Trophoblast cell (in vitro differentiated cells and primary cell): ENCODE measurements around the gene EEF1A2.

Source experiments
- DNase-seq, 2 donors: peaks; one replicate each; pipeline ENCODE4 v3.0.0-alpha.2; 2016
- H2AFZ ChIP-seq: 2 replicates; pipeline ENCODE4 v1.6.1; 2013; ENCODE audit warnings: low read length, moderate library complexity, mild to moderate bottlenecking; ENCODE audit not compliant: insufficient read depth, poor library complexity
- H2AK5ac ChIP-seq: 2 replicates; pipeline ENCODE4 v1.6.1; 2013; ENCODE audit warnings: mild to moderate bottlenecking, low read length
- H2BK120ac ChIP-seq: 2 replicates; pipeline ENCODE4 v1.6.1; 2013; ENCODE audit warnings: low read length, mild to moderate bottlenecking, moderate library complexity; ENCODE audit not compliant: insufficient read depth, poor library complexity
- H2BK12ac ChIP-seq: 2 replicates; pipeline ENCODE4 v1.6.1; 2013; ENCODE audit warnings: mild to moderate bottlenecking, low read length, moderate library complexity
- H2BK5ac ChIP-seq: 2 replicates; pipeline ENCODE4 v1.6.1; 2013; ENCODE audit warnings: low read length, low read depth, moderate library complexity, mild to moderate bottlenecking; ENCODE audit not compliant: poor library complexity
- H3K14ac ChIP-seq: 2 replicates; pipeline ENCODE4 v1.6.1; 2013; ENCODE audit warnings: mild to moderate bottlenecking, low read length
- H3K18ac ChIP-seq: 2 replicates; pipeline ENCODE4 v1.6.1; 2013; ENCODE audit warnings: mild to moderate bottlenecking, low read length
- H3K23ac ChIP-seq: 2 replicates; pipeline ENCODE4 v1.6.1; 2013; ENCODE audit warnings: low read length
- H3K27ac ChIP-seq: 2 replicates; pipeline ENCODE4 v1.5.1; 2013; ENCODE audit warnings: low read depth, mild to moderate bottlenecking, inconsistent platforms, low read length, moderate library complexity
- H3K27me3 ChIP-seq: 2 replicates; pipeline ENCODE4 v1.6.1; 2013; ENCODE audit warnings: inconsistent platforms, mild to moderate bottlenecking, low read length, moderate library complexity; ENCODE audit not compliant: insufficient read depth
- H3K36me3 ChIP-seq, 2 experiments: 1 replicate in 1 of 2; 2 replicates in 1 of 2; pipeline ENCODE4 v1.6.1; 2013; ENCODE audit warnings: low read length in 2 of 2, mild to moderate bottlenecking in 2 of 2, moderate library complexity in 1 of 2; ENCODE audit not compliant: insufficient read depth in 2 of 2, control insufficient read depth in 1 of 2
- H3K4ac ChIP-seq: 2 replicates; pipeline ENCODE4 v1.6.1; 2013; ENCODE audit warnings: low read depth, mild to moderate bottlenecking, low read length, moderate library complexity
- H3K4me1 ChIP-seq, 2 experiments: 1 replicate in 1 of 2; 2 replicates in 1 of 2; pipeline ENCODE4 v1.6.1; 2013; ENCODE audit warnings: low read length in 2 of 2, mild to moderate bottlenecking in 2 of 2, moderate library complexity in 1 of 2; ENCODE audit not compliant: insufficient read depth in 2 of 2, control insufficient read depth in 1 of 2
- H3K4me2 ChIP-seq: 2 replicates; pipeline ENCODE4 v1.6.1; 2013; ENCODE audit warnings: inconsistent platforms, mild to moderate bottlenecking, low read length, moderate library complexity
- H3K4me3 ChIP-seq: 2 replicates; pipeline ENCODE4 v1.5.1; 2013; ENCODE audit warnings: mild to moderate bottlenecking, low read depth, low read length, inconsistent platforms
- H3K79me1 ChIP-seq: one replicate; pipeline ENCODE4 v1.6.1; 2013; ENCODE audit warnings: low read length
- H3K79me2 ChIP-seq: 2 replicates; pipeline ENCODE4 v1.6.1; 2013; ENCODE audit warnings: low read length, mild to moderate bottlenecking; ENCODE audit not compliant: control insufficient read depth, insufficient read depth, poor library complexity
- H3K9ac ChIP-seq: 2 replicates; pipeline ENCODE4 v1.6.1; 2013; ENCODE audit warnings: mild to moderate bottlenecking, low read length
- H3K9me3 ChIP-seq: 2 replicates; pipeline ENCODE4 v1.6.1; 2013; ENCODE audit warnings: low read depth, mild to moderate bottlenecking, control low read depth, inconsistent platforms, low read length; ENCODE audit not compliant: insufficient read depth
- H4K12ac ChIP-seq: 2 replicates; pipeline ENCODE4 v1.6.1; 2013; ENCODE audit warnings: low read depth, mild to moderate bottlenecking, low read length, moderate library complexity
- H4K8ac ChIP-seq: 2 replicates; pipeline ENCODE4 v1.6.1; 2013; ENCODE audit warnings: low read depth, mild to moderate bottlenecking, low read length, moderate library complexity
- H4K91ac ChIP-seq: one replicate; pipeline ENCODE4 v1.6.1; 2013; ENCODE audit warnings: low read depth, mild to moderate bottlenecking, low read length, moderate library complexity
- WGBS: extraction: QIAGEN DNeasy Blood & Tissue Kit; methylation state at CpG from one replicate; pipeline ENCODE4 v1.1.7; 2013; ENCODE audit warnings: missing lambda C conversion rate; ENCODE audit not compliant: insufficient read length, insufficient coverage; ENCODE audit errors: extremely low coverage; 5-methylcytosine and 5-hydroxymethylcytosine counted together

The EEF1A2 gene

DNA sequence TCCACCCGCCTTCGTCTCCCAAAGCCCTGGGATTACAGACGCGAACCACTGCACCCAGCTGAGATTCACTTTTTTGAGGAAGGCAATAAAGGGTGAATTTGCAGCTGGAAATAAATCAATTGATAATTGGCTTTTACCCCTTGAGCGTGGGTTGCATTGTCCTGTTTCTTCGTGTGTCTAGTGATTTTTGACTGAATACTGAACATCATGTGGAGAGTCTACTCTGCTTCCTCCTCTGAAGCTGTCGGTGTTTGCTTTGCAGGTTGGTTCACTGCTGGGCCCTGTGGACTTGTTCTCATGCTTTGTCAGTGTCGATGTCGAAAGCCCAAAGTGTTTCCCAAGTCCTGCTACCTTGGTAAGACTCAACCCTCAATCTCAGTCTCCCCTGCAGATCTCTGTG lies 5.8 kb upstream of the EEF1A2 start:
- H3K9ac ChIP-seq, result no peak overlapping the region
- H4K91ac ChIP-seq, result no peak overlapping the region
- H2AFZ ChIP-seq, result no peak overlapping the region
- no peak overlapping the region for H3K4ac ChIP-seq
- no peaks in the 10 kb centered on the region for H3K4me1 ChIP-seq
- H3K9me3 ChIP-seq, result peaks cover 14% of the 10 kb centered on the region
- no peaks in the 10 kb centered on the region for H3K27me3 ChIP-seq
- no CpG with 5 or more reads among the region's 9 CpGs for WGBS
- H3K14ac ChIP-seq, result no peak overlapping the region
- no peaks in the 10 kb centered on the region for H3K36me3 ChIP-seq
- H2BK5ac ChIP-seq, result no peak overlapping the region
- H3K23ac ChIP-seq, result no peak overlapping the region
- H2AK5ac ChIP-seq, result no peak overlapping the region
- H4K8ac ChIP-seq, result no peak overlapping the region
- no peak overlapping the region for H2BK12ac ChIP-seq
- H3K4me2 ChIP-seq, result no peak overlapping the region
- H3K79me2 ChIP-seq, result no peaks in the 10 kb centered on the region
- H3K4me3 ChIP-seq, result no peak overlapping the region
- no peak overlapping the region for H3K18ac ChIP-seq
- DNase-seq, result no peak
- no peaks in the 10 kb centered on the region for H3K79me1 ChIP-seq
- H2BK120ac ChIP-seq, result no peak overlapping the region
- no peak overlapping the region for H3K27ac ChIP-seq
- H4K12ac ChIP-seq, result no peak overlapping the region

DNA sequence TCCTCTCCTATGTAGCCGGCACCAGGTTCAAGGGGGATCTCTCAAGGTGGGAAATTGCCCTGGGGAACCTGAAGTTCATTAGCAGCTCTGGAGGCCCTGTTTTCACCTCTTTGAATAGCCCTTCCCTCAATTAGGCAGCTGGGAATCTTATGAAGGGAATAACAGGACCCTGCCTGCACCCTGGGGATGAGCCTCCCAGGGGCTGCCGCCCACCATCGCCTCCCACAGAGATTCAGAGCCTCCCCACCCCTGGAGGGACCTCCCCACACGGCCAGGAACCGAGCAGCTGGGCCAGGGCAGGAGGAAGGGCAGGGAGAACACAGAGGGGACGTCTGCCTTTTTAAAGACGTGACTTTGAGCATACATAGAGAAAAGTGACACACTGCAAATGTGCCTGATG lies 4.6 kb upstream of the EEF1A2 start:
- no peak overlapping the region for H3K14ac ChIP-seq
- DNase-seq, result no peak
- peaks cover 14% of the 10 kb centered on the region for H3K9me3 ChIP-seq
- H2AK5ac ChIP-seq, result no peak overlapping the region
- H3K9ac ChIP-seq, result no peak overlapping the region
- no peak overlapping the region for H2AFZ ChIP-seq
- H2BK120ac ChIP-seq, result no peak overlapping the region
- no peak overlapping the region for H2BK5ac ChIP-seq
- H3K27ac ChIP-seq, result no peak overlapping the region
- H3K4me2 ChIP-seq, result no peak overlapping the region
- WGBS, result no CpG with 5 or more reads among the region's 7 CpGs
- H4K8ac ChIP-seq, result no peak overlapping the region
- no peak overlapping the region for H3K23ac ChIP-seq
- H3K4me1 ChIP-seq, result peaks cover 2 to 3% of the 10 kb centered on the region in 2 experiments
- no peak overlapping the region for H4K12ac ChIP-seq
- H4K91ac ChIP-seq, result no peak overlapping the region
- H2BK12ac ChIP-seq, result no peak overlapping the region
- no peak overlapping the region for H3K18ac ChIP-seq
- no peak overlapping the region for H3K4ac ChIP-seq
- no peaks in the 10 kb centered on the region for H3K79me1 ChIP-seq
- no peak overlapping the region for H3K4me3 ChIP-seq
- H3K27me3 ChIP-seq, result no peaks in the 10 kb centered on the region
- no peaks in the 10 kb centered on the region for H3K36me3 ChIP-seq
- H3K79me2 ChIP-seq, result no peaks in the 10 kb centered on the region

DNA sequence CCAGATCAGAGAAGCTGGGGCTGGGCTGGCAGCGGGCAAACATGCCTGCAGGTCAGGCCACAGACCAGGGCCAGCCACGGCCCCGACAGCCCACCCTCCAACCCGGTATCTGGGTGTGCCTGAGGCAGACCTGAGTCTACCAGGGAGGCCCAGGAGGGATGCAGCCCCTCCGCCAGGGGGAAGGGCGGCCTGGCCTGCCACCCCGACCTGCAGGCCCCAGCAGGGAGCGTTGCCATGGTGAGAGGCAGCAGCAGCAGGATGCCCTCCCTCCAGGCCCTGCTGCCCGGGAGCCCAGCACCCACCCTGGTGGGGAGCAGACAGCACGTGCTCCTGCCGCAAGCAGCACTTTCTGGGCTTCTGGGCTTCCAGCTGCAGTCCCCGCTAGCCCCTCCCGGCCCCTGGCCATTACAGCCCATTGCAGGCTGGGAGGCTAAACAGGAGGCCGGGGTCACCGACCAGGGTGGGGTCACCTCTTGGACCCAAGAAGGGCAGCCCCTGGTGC lies 3.8 kb upstream of the EEF1A2 start:
- no peaks in the 10 kb centered on the region for H3K79me1 ChIP-seq
- H3K27ac ChIP-seq, result no peak overlapping the region
- no peak overlapping the region for H3K4ac ChIP-seq
- no peak overlapping the region for H3K4me2 ChIP-seq
- no peak overlapping the region for H2AFZ ChIP-seq
- no peak overlapping the region for H2AK5ac ChIP-seq
- H3K4me1 ChIP-seq, result peaks cover 8% of the 10 kb centered on the region in 2 experiments
- H3K14ac ChIP-seq, result no peak overlapping the region
- H4K8ac ChIP-seq, result no peak overlapping the region
- no peak overlapping the region for H2BK12ac ChIP-seq
- H3K23ac ChIP-seq, result no peak overlapping the region
- no peaks in the 10 kb centered on the region for H3K36me3 ChIP-seq
- WGBS, result no CpG with 5 or more reads among the region's 15 CpGs
- no peak overlapping the region for H4K12ac ChIP-seq
- H3K79me2 ChIP-seq, result no peaks in the 10 kb centered on the region
- H3K9me3 ChIP-seq, result peaks cover 14% of the 10 kb centered on the region
- no peaks in the 10 kb centered on the region for H3K27me3 ChIP-seq
- no peak overlapping the region for H3K4me3 ChIP-seq
- H4K91ac ChIP-seq, result no peak overlapping the region
- DNase-seq, result no peak
- no peak overlapping the region for H2BK120ac ChIP-seq
- H2BK5ac ChIP-seq, result no peak overlapping the region
- no peak overlapping the region for H3K18ac ChIP-seq
- H3K9ac ChIP-seq, result no peak overlapping the region

DNA sequence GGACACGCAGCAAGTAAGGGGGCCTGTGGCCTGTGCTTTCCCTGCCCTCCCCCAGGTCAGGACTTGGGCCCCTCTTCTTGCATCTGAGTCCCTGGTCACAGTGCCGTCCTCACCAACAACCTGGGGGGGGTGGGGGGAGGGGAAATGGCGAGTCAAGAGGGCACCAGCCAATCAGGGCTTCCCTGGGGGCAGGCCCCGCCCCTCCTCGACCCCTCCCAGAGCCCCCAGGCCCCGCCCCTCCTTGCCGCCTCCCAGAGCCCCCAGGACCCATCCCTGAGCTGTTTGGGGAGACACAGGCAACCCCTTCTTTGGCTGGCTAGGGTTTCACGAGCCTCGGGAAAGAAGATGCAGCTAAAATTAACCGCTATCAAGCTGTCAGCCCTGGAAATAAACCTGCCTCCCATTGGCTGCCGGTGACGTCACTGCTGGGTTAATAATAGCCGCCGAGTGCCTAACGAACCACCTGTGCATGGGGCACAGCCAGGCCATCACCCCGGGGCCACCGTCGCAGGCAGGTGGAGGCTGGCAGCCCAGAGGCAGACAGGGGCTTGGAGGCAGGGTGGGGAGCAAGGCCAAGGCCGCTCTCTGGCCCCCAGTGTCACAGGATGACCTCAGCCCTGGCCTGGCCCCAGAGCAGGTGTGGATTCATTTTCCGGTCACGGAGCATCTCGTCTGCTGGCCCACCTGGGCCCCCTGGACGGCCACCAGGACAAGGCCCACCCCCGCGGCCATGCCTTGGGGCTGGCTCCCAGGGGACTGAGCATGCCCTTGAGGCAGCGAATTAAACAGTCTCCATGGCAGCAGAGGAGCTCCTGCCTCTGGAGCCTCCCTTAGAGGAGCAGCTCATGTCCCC lies 3.2 kb upstream of the EEF1A2 start:
- no peaks in the 10 kb centered on the region for H3K79me1 ChIP-seq
- no peak overlapping the region for H2BK5ac ChIP-seq
- H2BK120ac ChIP-seq, result no peak overlapping the region
- H2AK5ac ChIP-seq, result no peak overlapping the region
- no peak overlapping the region for H3K23ac ChIP-seq
- H4K91ac ChIP-seq, result no peak overlapping the region
- no peaks in the 10 kb centered on the region for H3K79me2 ChIP-seq
- H2BK12ac ChIP-seq, result no peak overlapping the region
- no peaks in the 10 kb centered on the region for H3K27me3 ChIP-seq
- no peak overlapping the region for H3K27ac ChIP-seq
- no peak overlapping the region for H2AFZ ChIP-seq
- no peaks in the 10 kb centered on the region for H3K36me3 ChIP-seq
- H3K4me2 ChIP-seq, result no peak overlapping the region
- DNase-seq, result no peak
- no peak overlapping the region for H3K4ac ChIP-seq
- H3K4me3 ChIP-seq, result no peak overlapping the region
- no peak overlapping the region for H3K18ac ChIP-seq
- peaks cover 8 to 9% of the 10 kb centered on the region in 2 experiments for H3K4me1 ChIP-seq
- no peak overlapping the region for H3K9ac ChIP-seq
- H4K12ac ChIP-seq, result no peak overlapping the region
- H3K14ac ChIP-seq, result no peak overlapping the region
- no CpG with 5 or more reads among the region's 26 CpGs for WGBS
- H4K8ac ChIP-seq, result no peak overlapping the region
- H3K9me3 ChIP-seq, result peaks cover 14% of the 10 kb centered on the region
